LNCaP clone FGC (cell line): ENCODE data around the gene EIF3F.

Source experiments
- DNase-seq: peaks from one replicate; pipeline ENCODE4 v3.0.0-alpha.2; 2011; ENCODE audit warnings: low read depth
- H3K4me3 ChIP-seq: 2 replicates; pipeline ENCODE4 v1.5.1; 2011; ENCODE audit warnings: mild to moderate bottlenecking, low read depth, low read length, control low read depth
- TF ChIP-seq, protein P1 (sequence below): IDR thresholded peaks from 2 replicates; pipeline ENCODE4 v1.5.1; 2012; ENCODE audit warnings: mild to moderate bottlenecking; ENCODE audit not compliant: control insufficient read depth, insufficient read depth; ENCODE audit errors: extremely low read depth

Gene EIF3F

DNA sequence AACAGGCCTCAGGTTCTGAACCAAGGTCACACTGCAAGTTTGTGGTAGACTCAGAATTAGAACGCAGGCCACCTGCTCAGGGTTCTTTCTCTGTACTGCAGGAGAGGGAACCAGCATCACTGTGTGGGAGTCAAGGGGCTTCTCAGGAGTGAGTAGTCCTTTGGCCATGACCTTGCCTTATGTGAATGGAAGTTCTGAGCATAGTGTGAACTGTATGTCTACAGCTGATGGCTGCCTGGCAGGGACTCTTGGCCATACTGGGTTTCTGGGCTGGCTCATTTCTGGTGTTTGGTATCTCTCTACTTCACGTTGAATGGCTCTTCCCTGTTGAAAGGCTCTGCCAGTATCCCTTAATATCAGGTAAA, 53.8 kb downstream of the EIF3F start:
- DNase-seq, result no peak
- TF ChIP-seq, protein P1, sequence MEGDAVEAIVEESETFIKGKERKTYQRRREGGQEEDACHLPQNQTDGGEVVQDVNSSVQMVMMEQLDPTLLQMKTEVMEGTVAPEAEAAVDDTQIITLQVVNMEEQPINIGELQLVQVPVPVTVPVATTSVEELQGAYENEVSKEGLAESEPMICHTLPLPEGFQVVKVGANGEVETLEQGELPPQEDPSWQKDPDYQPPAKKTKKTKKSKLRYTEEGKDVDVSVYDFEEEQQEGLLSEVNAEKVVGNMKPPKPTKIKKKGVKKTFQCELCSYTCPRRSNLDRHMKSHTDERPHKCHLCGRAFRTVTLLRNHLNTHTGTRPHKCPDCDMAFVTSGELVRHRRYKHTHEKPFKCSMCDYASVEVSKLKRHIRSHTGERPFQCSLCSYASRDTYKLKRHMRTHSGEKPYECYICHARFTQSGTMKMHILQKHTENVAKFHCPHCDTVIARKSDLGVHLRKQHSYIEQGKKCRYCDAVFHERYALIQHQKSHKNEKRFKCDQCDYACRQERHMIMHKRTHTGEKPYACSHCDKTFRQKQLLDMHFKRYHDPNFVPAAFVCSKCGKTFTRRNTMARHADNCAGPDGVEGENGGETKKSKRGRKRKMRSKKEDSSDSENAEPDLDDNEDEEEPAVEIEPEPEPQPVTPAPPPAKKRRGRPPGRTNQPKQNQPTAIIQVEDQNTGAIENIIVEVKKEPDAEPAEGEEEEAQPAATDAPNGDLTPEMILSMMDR, result no peak
- no peak overlapping the region for H3K4me3 ChIP-seq

DNA sequence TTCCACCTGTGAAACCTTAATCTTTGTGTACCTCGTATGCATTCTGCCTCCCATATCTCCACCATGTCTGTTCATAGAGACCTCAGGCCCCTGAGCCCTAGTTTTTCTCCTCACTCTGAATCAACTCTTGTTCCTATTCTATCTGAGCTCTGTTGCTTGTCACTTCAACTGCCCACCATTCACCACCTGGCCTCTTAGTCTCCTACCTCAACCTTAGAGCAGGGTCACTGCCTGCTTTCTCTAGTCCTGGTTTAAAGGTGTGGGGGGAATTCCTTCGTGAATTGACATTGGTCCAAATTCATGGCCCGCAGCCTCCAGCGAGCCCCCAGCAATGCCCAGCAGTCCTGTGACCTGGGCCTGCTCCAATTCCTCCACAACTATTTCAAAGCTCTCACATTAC, 54.4 kb downstream of the EIF3F start:
- TF ChIP-seq, protein P1, result no peak
- no peak for DNase-seq
- no peak overlapping the region for H3K4me3 ChIP-seq

DNA sequence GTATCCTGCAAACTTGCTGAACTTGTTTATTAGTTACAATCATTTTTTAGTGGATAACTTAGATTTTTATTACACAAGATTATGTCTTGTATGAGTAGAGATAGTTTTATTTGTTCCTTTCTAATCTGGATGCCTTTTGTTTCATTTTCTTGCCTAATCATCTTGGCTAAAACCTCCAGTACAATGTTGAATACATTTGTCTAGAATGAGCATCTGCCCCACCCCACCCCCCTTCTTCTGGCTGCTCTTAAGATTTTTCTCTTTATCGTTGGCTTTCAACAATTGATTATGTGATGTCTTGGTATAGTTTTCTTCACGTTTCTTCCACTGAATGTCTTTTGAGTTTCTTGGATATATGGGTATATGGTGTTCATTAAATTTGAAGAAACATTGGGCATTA, 56.6 kb downstream of the EIF3F start:
- no peak for DNase-seq
- no peak overlapping the region for H3K4me3 ChIP-seq
- TF ChIP-seq, protein P1, result no peak

DNA sequence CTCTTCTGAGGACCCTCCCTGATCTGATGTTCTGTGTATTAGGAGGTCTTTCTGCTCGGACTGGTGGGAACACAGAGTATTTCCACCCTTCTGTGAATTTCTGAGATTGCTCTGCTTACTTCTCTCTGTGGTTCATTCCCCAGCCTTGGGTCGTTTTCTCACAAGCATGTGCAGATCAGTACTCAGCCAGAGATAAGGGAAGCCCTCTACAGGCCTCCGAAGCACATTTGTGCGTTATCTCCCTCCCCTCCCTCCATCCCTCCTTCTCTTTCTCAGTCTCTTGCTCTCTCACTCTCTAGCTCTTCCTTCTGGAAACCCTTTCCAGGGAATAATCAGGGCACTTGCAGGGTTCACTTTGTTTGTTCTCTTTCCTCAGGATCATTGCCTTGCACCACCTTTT, 58.7 kb downstream of the EIF3F start:
- TF ChIP-seq, protein P1, result no peak
- H3K4me3 ChIP-seq, result no peak overlapping the region
- DNase-seq, result no peak

DNA sequence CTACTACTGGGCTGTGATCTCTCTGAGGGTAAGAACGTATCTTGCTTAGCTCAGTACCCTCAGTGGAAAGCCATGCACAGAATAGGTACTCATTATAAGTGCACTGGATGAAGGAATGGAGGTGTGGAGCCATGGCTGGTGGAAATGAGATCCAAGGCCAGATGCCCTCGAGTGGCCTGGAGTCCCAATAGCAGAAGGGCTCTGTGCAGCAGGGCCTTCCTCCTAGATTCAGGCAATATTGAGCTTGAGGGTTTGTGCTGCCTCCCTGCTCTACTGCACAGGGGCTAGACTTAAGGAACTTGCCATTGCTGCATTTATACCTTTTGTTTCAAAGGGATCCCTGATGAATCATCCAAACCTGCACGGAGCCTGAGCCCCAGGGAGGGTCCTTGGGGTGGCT, 60.2 kb downstream of the EIF3F start:
- DNase-seq, result no peak
- TF ChIP-seq, protein P1, result no peak
- H3K4me3 ChIP-seq, result no peak overlapping the region

DNA sequence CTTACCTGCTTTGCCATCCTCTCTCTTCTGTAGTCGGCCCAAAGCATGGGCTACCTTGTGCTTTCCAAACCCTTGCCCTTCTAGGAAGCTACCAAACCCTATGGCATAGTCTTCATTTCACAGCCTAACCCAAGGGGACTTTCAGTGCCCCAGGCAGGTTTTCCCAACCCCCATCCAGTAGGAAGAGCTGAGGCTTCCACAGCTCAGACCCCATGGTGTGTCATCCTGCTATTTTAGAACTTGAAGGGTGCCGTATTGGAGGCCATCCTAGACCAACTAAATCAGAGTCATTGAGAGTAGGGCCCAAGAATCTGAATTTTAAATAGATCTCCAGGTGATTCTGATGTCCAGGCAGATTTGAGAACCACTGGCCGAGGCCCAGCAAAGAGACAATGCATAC, 61.9 kb downstream of the EIF3F start:
- TF ChIP-seq, protein P1, result no peak
- no peak for DNase-seq
- H3K4me3 ChIP-seq, result no peak overlapping the region
